Activated CD8-positive, alpha-beta memory T cell treated with anti-CD3 and anti-CD28 coated beads, Interleukin-2, amount 10 ng/mL, durations not matched to agents 7 days and 5 days (primary cell): Measurements from ENCODE around the gene POFUT2. TPM values are rescaled to one million over a fixed set of nuclear protein-coding genes. Genes with fewer than 3 reads are reported as not detected.

Experiments used
- ATAC-seq: fragments of 150-1000 bp; cut with Tn5 transposase; one replicate; pipeline ENCODE4 v1.10.0; 2021; ENCODE audit warnings: moderate library complexity
- CTCF ChIA-PET: fragments of 350-600 bp; sonication (Branson Sonifier 250); formaldehyde crosslinking; loops from one replicate; lab custom pipeline; 2021; ENCODE audit warnings: antibody characterized with exemption; lab: Charles Lee
- DNase-seq: peaks from one replicate; pipeline ENCODE4 v3.0.0-alpha.2; 2020
- H3K27ac Mint-ChIP-seq: one replicate; pipeline ENCODE4 v1.8.0; 2021; ENCODE audit warnings: mild to moderate bottlenecking, mixed read lengths
- H3K27me3 Mint-ChIP-seq: one replicate; pipeline ENCODE4 v1.8.0; 2021; ENCODE audit warnings: mixed read lengths
- H3K36me3 Mint-ChIP-seq: one replicate; pipeline ENCODE4 v1.8.0; 2021; ENCODE audit warnings: mild to moderate bottlenecking, mixed read lengths
- H3K4me1 Mint-ChIP-seq: one replicate; pipeline ENCODE4 v1.8.0; 2021; ENCODE audit warnings: mixed read lengths
- H3K4me3 Mint-ChIP-seq: one replicate; pipeline ENCODE4 v1.8.0; 2021; ENCODE audit warnings: mild to moderate bottlenecking, moderate library complexity, mixed read lengths
- H3K9me3 Mint-ChIP-seq: one replicate; pipeline ENCODE4 v1.8.0; 2022; ENCODE audit warnings: low read depth, mixed read lengths
- total RNA-seq, 2 experiments: library from RNA; stranded (reverse); gene quantifications; one replicate each; pipeline ENCODE4 v1.2.3, GENCODE V29; 2021

The POFUT2 gene
- total RNA-seq, 2 experiments from 2014 or later, result 16.4 to 19.5 TPM

GRCh38 chr21:45253633-45254459, 33.8 kb downstream of the POFUT2 start:
- Mint-ChIP-seq H3K9me3 (no peaks in the 10 kb centered on the region), H3K27me3 (peaks cover 24% of the 10 kb centered on the region), H3K4me3 (no peak overlapping the region), H3K27ac (no peak overlapping the region), H3K36me3 (no peaks in the 10 kb centered on the region), H3K4me1 (peaks cover 29% of the 10 kb centered on the region)
- DNase-seq (no peak), ATAC-seq (no peak)
- CTCF ChIA-PET, result no interaction called here

DNA sequence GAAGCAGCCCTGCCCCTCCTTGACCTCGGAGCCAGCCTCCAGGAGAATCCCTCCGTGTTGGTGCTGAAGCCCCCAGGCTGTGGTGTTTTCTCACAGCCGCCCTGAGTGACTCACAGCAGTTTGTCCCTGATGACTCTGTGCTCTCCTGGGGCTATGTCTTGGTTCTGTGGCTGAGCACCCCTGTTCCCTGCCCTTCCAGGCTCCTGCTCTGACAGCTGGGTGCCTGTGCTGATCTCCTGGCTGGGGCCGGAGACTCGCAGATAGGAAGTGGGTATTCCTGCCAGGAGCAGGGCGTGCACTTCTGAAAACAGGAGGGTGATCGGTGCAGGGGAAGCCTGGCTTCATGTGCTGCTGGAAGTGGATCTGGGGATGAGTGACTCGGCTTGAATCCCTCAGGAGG, 34.5 kb downstream of the POFUT2 start:
- ATAC-seq (no peak), DNase-seq (no peak)
- CTCF ChIA-PET, result no interaction called here
- Mint-ChIP-seq H3K27me3 (peaks cover 22% of the 10 kb centered on the region), H3K4me3 (no peak overlapping the region), H3K36me3 (no peaks in the 10 kb centered on the region), H3K4me1 (peaks cover 28% of the 10 kb centered on the region), H3K9me3 (no peaks in the 10 kb centered on the region), H3K27ac (no peak overlapping the region)

- Mint-ChIP-seq H3K9me3 (no peaks in the 10 kb centered on the region), H3K4me3 (no peak overlapping the region), H3K4me1 (peaks cover 27% of the 10 kb centered on the region), H3K36me3 (no peaks in the 10 kb centered on the region), H3K27me3 (peaks cover 28% of the 10 kb centered on the region), H3K27ac (no peak overlapping the region)
- ATAC-seq, result no peak
- no peak for DNase-seq
- CTCF ChIA-PET, result no interaction called here
Measured at GRCh38 chr21:45252448-45252925, 35.2 kb downstream of the POFUT2 start.

DNA sequence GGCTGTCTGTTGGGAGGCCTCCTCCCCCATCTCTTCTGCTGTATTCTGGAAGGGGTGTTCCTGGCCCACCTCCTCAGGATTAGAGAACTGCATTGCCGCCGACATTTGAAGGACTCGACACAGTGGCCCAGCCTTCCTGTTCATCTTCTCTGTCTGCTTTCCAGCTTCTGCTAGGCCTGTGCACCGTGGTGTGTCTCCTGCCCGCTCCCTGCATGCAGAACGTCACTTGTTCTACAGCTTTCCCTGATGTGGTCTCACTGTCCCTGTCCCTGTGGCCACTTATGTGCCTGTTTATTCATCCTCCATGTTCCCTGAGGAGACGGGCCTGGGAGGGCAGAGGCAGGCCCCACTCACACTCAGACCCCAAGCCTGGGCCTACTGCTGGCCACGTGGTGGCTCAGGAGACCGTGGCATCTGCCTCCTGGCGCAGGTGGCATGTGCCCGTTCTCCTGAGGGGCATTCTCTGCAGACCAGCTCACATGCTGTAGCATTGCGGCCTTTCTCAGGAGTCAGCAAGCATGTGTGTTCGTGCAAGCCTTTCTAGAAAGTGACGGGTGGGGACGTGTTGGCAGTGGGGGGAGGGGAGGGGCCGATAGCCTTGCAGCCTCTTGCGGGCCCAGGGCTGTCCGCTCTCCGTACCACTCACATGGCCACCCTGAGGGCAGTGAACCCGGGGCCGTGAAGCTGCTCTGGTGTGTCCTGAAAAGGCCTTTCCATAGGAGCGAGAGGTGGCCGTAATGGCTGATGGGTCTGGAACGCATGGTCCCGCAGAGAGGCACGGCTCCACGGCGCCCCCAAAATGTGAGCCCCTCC, 35.9 kb downstream of the POFUT2 start:
- H3K4me3 Mint-ChIP-seq, result no peak overlapping the region
- DNase-seq (no peak), ATAC-seq (no peak)
- no peaks in the 10 kb centered on the region for H3K9me3 Mint-ChIP-seq
- peaks cover 21% of the 10 kb centered on the region for H3K4me1 Mint-ChIP-seq
- CTCF ChIA-PET, result no interaction called here
- H3K27ac Mint-ChIP-seq, result no peak overlapping the region
- no peaks in the 10 kb centered on the region for H3K36me3 Mint-ChIP-seq
- peaks cover 30% of the 10 kb centered on the region for H3K27me3 Mint-ChIP-seq

GRCh38 chr21:45250914-45251634, 36.6 kb downstream of the POFUT2 start:
- CTCF ChIA-PET, result no interaction called here
- DNase-seq (no peak), ATAC-seq (no peak)
- Mint-ChIP-seq H3K36me3 (no peaks in the 10 kb centered on the region), H3K9me3 (no peaks in the 10 kb centered on the region), H3K27ac (no peak overlapping the region), H3K4me3 (no peak overlapping the region), H3K27me3 (peaks cover 33% of the 10 kb centered on the region), H3K4me1 (peaks cover 14% of the 10 kb centered on the region)

GRCh38 chr21:45250272-45250671, 37.4 kb downstream of the POFUT2 start:
- no peaks in the 10 kb centered on the region for H3K9me3 Mint-ChIP-seq
- H3K27ac Mint-ChIP-seq, result no peak overlapping the region
- H3K27me3 Mint-ChIP-seq, result peaks cover 33% of the 10 kb centered on the region
- CTCF ChIA-PET, result no interaction called here
- no peak overlapping the region for H3K4me3 Mint-ChIP-seq
- H3K36me3 Mint-ChIP-seq, result no peaks in the 10 kb centered on the region
- ATAC-seq (no peak), DNase-seq (no peak)
- peaks cover 7% of the 10 kb centered on the region for H3K4me1 Mint-ChIP-seq

DNA sequence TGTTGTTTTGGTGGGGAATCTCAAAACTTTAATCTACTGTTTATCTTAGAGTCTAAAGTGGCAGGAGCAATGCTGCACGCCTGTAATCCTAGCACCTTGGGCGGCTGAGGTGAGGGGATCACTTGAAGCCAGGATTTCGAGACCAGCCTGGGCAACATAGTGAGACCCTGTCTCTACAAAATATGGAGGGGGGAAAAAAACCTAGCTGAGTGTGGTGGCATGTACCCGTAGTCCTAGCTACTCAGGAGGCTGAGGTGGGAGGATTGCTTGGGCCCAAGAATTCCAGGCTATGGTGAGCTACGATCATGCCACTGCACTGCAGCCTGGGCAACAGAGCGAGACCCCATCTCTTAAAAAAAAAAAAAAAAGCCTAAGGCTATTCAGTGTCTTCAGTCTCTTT, 38.1 kb downstream of the POFUT2 start:
- Mint-ChIP-seq H3K27me3 (peaks cover 29% of the 10 kb centered on the region), H3K4me3 (no peak overlapping the region), H3K9me3 (no peaks in the 10 kb centered on the region), H3K4me1 (peaks cover under 1% of the 10 kb centered on the region), H3K36me3 (no peaks in the 10 kb centered on the region), H3K27ac (no peak overlapping the region)
- DNase-seq (no peak), ATAC-seq (no peak)
- CTCF ChIA-PET, result no interaction called here

GRCh38 chr21:45248893-45249381, 38.8 kb downstream of the POFUT2 start:
- CTCF ChIA-PET, result interaction anchor here (0.7 kb wide), 1 partner anchor 41 kb away, joined by 3 read pairs; no protein-coding TSS in a partner anchor
- Mint-ChIP-seq H3K4me1 (no peaks in the 10 kb centered on the region), H3K9me3 (peaks cover 6% of the 10 kb centered on the region), H3K4me3 (no peak overlapping the region), H3K27ac (no peak overlapping the region), H3K27me3 (peaks cover 29% of the 10 kb centered on the region), H3K36me3 (peaks cover 6% of the 10 kb centered on the region)
- ATAC-seq, result no peak
- DNase-seq, result no peak

GRCh38 chr21:45248301-45248892, 39.3 kb downstream of the POFUT2 start:
- ATAC-seq (no peak), DNase-seq (no peak)
- CTCF ChIA-PET, result interaction anchor here (0.7 kb wide), 1 partner anchor 42 kb away, joined by 3 read pairs; no protein-coding TSS in a partner anchor
- H3K36me3 Mint-ChIP-seq, result peaks cover 10% of the 10 kb centered on the region
- no peak overlapping the region for H3K4me3 Mint-ChIP-seq
- H3K4me1 Mint-ChIP-seq, result no peaks in the 10 kb centered on the region
- H3K27me3 Mint-ChIP-seq, result peaks cover 29% of the 10 kb centered on the region
- H3K9me3 Mint-ChIP-seq, result peaks cover 11% of the 10 kb centered on the region
- no peak overlapping the region for H3K27ac Mint-ChIP-seq

GRCh38 chr21:45246386-45247320, 41.0 kb downstream of the POFUT2 start:
- H3K36me3 Mint-ChIP-seq, result peaks cover 16% of the 10 kb centered on the region
- peaks cover 17% of the 10 kb centered on the region for H3K9me3 Mint-ChIP-seq
- DNase-seq (no peak), ATAC-seq (no peak)
- H3K4me1 Mint-ChIP-seq, result no peaks in the 10 kb centered on the region
- CTCF ChIA-PET, result no interaction called here
- H3K4me3 Mint-ChIP-seq, result no peak overlapping the region
- H3K27ac Mint-ChIP-seq, result no peak overlapping the region
- H3K27me3 Mint-ChIP-seq, result peaks cover 30% of the 10 kb centered on the region

DNA sequence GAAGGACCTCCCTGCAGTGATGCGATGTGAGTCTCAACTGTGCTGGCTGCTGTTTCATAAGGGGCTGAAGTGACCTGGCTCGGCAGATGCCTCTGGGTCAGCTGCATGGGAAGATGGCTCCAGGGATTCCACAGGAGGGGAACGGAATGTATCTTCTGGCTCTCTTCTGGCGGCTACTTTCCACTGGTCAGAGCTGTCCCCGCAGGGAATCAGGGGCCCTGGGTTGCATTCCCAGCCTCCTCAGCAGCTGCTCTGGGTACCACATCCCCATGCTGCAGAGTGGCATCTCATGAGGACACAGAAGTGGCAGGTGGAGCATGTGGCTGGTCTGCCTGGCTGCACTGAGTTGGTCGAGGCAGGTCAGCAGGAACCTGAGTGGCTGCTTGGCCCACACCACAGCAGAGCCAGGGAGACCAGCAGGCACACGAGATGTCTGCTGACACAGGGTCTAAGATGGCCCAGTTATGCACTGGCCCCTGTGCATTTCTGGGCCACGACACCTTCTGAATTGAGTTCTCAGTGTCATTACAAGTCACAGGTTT, 42.8 kb downstream of the POFUT2 start:
- ATAC-seq (no peak), DNase-seq (no peak)
- Mint-ChIP-seq H3K36me3 (peaks cover 16% of the 10 kb centered on the region), H3K4me1 (no peaks in the 10 kb centered on the region), H3K27ac (no peak overlapping the region), H3K4me3 (no peak overlapping the region), H3K27me3 (peaks cover 28% of the 10 kb centered on the region), H3K9me3 (peaks cover 17% of the 10 kb centered on the region)
- CTCF ChIA-PET, result no interaction called here

- CTCF ChIA-PET, result interaction anchor here (1.3 kb wide), 1 partner anchor 11 kb away, joined by 3 read pairs; no protein-coding TSS in a partner anchor
Measured at GRCh38 chr21:45243603-45244002, 44.1 kb downstream of the POFUT2 start.

More at GRCh38 chr21:45243603-45244002, 44.1 kb downstream of the POFUT2 start:
- Mint-ChIP-seq H3K36me3 (peaks cover 16% of the 10 kb centered on the region), H3K4me1 (no peaks in the 10 kb centered on the region), H3K9me3 (peaks cover 17% of the 10 kb centered on the region), H3K27me3 (peaks cover 30% of the 10 kb centered on the region), H3K4me3 (no peak overlapping the region), H3K27ac (no peak overlapping the region)
- no peak for DNase-seq
- ATAC-seq, result no peak
